SKM-1 treated with dmso at 0.1 percent for 144 hours (cell line): ENCODE data around the gene RAB20.
"Not testable (repeated sequence)": the region's sequence is repeated elsewhere in the genome, so short reads cannot be mapped to it uniquely, and the experiment has no call there.

Experiments used
- DNase-seq: peaks from one replicate; lab custom pipeline; 2025; ENCODE audit not compliant: unreplicated experiment; lab: John Stamatoyannopoulos, UW

The RAB20 gene

GRCh38 chr13:110555601-110556223 is 5.8 kb downstream of the RAB20 start:
- peak; percentile 81 for DNase-seq

- no peak for DNase-seq
Measured at GRCh38 chr13:110554946-110555345, 6.6 kb downstream of the RAB20 start.

DNA sequence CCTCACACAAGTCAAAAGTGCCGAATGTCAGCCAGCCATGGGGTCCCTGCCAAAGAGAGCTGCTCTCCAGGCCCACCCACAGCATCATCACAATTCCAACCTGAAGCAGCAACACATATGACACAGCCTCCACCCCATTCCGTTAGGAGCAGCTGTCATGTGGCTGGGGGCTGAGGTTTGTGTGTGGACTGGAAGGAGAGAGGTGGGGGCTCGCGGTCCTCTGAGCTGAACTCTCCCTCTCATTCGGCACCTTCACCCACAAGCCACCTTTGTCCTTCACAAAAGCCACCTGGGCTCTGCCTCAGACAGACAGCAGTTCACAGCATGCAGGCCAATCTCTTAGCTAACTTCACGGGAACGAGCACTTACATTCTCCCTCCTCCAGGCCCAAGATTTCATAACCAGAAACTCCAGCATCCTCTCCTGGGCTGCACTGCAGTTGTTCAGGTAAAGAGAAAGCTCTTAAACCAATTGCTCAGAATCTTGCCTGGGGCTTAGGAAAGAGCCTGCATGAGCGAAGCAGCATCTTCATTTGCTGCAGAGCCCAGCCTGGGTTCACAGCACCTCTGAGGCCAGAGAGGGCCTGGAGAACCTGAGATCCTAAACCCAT is 7.2 kb downstream of the RAB20 start:
- no peak for DNase-seq

- no peak for DNase-seq
Measured at GRCh38 chr13:110553417-110553816, 8.1 kb downstream of the RAB20 start.

- no peak for DNase-seq
Measured at GRCh38 chr13:110552767-110553166, 8.8 kb downstream of the RAB20 start.

- DNase-seq: no peak
Measured at GRCh38 chr13:110551284-110551683, 10.2 kb downstream of the RAB20 start.

DNA sequence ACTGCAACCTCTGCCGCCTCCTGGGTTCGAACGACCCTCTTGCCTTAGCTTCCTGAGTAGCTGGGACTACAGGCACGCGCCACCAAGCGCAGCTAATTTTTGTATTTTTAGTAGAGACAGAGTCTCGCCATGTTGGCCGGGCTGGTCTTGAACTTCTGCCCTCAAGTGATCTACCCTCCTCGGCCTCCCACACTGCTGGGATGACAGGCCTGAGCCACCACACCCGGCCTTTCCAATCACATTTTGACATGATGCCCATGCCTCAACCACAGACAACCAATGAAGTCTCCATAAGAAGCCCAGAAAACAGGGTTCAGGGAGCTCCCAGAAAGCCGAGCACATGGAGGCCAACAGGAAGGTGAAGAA is 11.7 kb downstream of the RAB20 start:
- DNase-seq: no peak

DNA sequence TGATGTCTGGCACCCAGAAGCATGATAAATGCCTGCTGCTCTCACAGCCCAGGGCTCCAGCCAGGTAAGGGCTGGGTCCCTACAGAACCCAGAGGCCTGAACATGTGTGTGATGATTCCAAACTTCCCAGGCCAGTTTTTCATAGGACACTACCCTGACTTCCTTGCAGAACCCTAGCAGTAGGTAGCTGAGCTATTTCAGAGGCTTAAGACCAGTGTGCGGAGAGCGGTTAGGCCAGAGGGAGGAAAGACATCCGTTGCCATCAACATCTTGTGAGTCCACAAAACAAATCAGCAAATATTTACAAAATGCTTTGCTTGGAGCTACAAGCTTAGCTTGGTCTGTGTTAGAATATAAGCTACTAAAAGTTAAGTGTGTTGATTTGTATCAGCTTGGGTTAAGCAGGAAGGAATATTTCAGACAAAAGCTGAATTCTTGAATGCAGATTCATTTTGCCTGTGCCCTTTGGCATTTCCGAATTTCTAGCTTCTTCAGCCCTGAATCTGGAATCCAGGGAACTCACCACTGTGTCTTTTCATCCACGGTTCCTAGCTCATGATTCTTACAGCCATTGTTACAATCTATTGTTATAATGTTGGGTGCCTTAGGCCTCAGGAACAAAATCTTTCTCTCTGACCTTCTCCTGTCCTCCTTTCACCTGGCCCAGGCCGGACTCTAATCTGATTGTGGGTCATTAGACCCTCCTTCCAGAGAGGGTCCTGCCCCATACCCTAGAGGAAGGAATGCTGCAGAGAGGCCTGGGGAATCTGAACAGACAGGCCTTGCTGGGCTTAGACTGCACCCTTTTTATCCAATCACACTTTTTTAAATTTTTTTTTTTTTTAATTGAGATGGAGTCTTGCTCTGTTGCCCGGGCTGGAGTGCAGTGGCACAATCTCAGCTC is 12.4 kb downstream of the RAB20 start:
- DNase-seq: no peak

- no peak for DNase-seq
Measured at GRCh38 chr13:110546926-110547325, 14.6 kb downstream of the RAB20 start.

DNA sequence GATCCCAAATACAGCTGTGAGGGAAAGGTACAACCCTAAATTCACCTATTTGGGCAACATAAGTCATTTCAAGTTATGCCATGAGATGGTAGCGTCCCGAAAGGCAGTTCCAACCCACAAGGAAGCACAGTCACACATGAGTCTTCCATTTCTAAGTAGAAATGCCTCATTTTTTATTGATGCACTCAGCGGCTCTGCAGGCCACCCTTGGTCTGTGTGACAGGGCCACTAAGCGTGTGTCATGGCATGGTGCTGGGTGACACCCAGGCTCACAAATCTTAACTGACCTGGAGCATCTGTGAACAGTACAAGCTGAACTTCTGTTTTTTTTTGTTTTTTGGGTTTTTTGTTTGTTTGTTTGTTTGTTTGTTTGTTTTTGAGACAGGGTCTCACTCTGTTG is 15.1 kb downstream of the RAB20 start:
- DNase-seq: no peak

DNA sequence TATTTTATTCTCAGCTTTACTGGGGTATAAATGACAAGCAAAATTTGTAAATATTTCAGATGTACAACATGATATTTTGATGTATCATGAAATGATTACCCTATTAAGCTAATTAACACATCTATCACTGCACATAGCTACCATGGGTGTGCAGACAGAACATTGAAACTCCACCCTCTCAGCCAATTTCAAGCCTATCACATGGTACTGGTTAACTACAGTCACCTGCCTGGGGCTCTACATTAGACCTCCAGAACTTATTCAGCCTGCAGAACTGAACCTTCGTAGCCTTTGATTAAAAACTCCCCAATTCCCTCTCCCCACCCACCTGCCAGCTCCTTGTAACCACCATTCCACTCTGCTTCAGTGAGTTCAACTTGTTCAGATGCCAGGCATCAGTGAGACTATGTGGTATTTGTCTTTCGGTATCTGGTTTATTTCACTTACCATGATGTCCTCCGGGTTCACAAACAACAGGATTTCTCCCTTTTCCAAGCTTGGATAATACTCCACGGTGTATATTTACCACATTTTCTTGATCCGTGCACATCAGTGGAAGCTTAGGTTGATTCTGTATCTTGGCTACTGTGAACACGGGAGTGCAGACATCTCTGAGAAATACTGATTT is 19.2 kb downstream of the RAB20 start:
- no peak for DNase-seq

- DNase-seq: no peak
Measured at GRCh38 chr13:110541526-110541920, 20.0 kb downstream of the RAB20 start.

DNA sequence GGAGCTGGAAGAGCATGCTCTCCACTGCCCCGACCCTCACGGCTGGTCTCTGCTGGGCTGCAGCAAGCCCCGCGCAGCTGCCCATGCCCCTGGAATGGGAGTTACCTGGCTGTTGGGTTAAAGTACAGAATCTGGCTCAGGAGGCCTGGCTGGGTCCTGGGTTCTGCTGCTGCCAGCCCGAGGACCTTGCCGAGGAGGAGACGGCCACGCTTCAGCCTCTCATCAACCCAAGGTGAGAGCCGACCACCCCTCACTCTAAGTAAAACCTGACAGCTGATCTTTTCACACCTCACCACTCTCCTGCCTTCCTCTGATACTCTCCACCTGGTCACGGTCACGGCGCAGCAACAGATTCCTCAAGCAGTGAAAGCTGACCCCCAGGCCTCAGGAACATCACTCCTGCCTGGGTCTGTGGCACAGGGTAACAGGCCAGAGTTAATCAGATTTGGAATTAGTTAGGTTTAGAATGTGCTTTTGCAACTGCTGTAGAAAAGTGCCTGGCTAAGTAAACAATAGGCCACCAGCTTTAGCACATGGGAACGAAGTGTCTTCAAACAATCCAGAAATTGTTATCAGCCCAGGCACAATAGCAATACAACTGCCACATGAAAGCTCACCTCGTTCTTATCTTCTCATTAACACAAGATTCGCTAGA is 20.5 kb downstream of the RAB20 start:
- no peak for DNase-seq

DNA sequence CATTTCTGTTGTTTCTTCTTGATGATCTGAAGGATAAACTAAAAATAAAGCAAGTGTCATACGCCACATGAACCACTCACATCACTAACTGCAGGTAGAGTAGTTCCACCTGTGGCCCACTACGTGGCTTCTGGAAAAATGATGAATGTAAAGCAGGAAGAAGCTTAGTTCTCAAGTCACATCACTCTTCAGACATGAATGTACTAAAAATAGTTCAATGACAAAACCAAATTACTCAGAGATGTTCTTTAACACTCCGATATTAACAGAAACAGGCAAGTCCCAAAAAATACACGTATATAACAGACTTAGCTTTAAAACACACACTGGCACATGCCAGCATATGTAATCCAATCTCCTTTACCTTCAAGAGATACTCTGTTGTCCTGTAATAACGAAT is 21.6 kb downstream of the RAB20 start:
- no peak for DNase-seq

DNA sequence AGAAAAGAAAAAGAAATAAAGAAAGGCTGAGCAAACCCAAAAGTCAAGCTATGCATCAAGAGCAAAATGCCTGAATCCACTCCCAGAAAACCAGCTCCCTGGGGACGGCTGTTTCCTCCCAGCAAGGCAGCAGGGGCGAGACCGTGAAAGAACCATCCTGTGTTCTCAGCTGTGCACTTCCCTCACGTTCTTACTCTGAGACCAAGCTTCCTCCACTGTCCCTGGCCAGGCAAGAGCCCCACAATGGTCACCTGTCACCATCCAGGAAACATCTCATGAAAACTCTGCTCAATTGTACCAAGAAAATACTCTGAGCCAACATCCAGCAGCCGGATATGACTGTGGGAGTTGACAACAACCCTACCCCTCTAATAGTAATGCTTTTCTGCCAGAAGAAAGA is 22.9 kb downstream of the RAB20 start:
- no peak for DNase-seq

GRCh38 chr13:110536006-110536693 is 25.4 kb downstream of the RAB20 start:
- peak; percentile 96 for DNase-seq

DNA sequence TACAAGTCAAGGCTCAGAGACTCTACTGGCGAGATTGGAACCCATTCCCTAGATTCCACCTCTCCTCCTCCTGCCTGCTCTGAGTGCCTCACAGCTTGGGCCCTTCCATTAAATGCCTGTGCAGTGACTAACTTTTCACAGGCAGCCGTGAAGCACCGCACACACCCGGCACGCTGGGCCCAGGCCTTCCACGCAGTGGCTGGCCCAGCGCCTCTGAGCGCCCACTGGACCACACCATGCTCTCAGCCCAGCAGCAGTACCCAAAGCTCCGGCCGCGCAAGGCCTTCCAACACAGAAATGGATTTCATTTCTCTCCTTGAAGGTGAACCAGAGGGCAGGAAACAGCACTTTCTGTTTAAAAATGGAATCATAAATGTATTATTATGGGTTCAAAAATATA is 26.0 kb downstream of the RAB20 start:
- no peak for DNase-seq

- no peak for DNase-seq
Measured at GRCh38 chr13:110533771-110534670, 27.5 kb downstream of the RAB20 start.

GRCh38 chr13:110532258-110532657 is 29.3 kb downstream of the RAB20 start:
- not testable (repeated sequence) for DNase-seq

DNA sequence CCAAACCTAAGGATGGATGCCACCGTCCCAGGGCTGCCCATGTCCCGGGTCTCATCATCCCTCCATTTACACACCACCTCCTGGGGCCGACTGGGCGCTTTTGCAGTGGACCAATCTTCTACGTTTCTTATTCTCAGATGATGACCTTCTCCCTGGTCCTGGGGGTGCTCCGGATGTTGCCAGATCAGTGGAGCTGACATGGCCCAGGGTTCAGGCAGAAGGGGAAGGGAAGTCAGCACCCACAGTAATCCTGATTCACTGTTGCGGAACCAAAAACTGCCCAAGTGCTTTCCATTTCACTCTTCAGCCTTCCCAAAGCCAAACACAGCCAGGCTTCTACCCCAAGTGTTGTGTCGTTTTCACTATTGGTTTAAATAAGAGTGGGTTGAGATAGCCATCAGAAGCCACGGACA is 29.8 kb downstream of the RAB20 start:
- no peak for DNase-seq
